Immature natural killer cell (primary cell): ENCODE measurements around the gene LBX2. TPM values are rescaled to one million over a fixed set of nuclear protein-coding genes. Genes with fewer than 3 reads are reported as not detected.
A peak's percentile ranks its signal among the peaks of the same experiment; 100 is the strongest.

Experiments used
- DNase-seq, 3 donors: peaks; one replicate each; pipeline ENCODE4 v3.0.0; 2022; ENCODE audit warnings: mixed read lengths in 1 of 3
- H3K27ac Mint-ChIP-seq, 6 donors: one replicate each; pipeline ENCODE4 v1.8.0; 2020; ENCODE audit warnings: mixed read lengths in 6 of 6, mild to moderate bottlenecking in 5 of 6, inconsistent platforms in 4 of 6, moderate library complexity in 3 of 6
- H3K27me3 Mint-ChIP-seq, 3 donors: one replicate each; pipeline ENCODE4 v1.8.0; 2020 to 2021; ENCODE audit warnings: low read depth in 3 of 3, mild to moderate bottlenecking in 3 of 3, mixed read lengths in 3 of 3, moderate library complexity in 3 of 3, inconsistent platforms in 1 of 3
- H3K36me3 Mint-ChIP-seq, 3 donors: one replicate each; pipeline ENCODE4 v1.8.0; 2020; ENCODE audit warnings: mixed read lengths in 3 of 3, inconsistent platforms in 2 of 3, mild to moderate bottlenecking in 2 of 3
- H3K4me1 Mint-ChIP-seq, 2 donors: one replicate each; pipeline ENCODE4 v1.8.0; 2020; ENCODE audit warnings: inconsistent platforms in 2 of 2, mild to moderate bottlenecking in 2 of 2, mixed read lengths in 2 of 2, moderate library complexity in 1 of 2
- H3K4me3 Mint-ChIP-seq, 5 donors: one replicate each; pipeline ENCODE4 v1.8.0; 2020; ENCODE audit warnings: mild to moderate bottlenecking in 5 of 5, mixed read lengths in 5 of 5, inconsistent platforms in 3 of 5, moderate library complexity in 3 of 5
- H3K9me3 Mint-ChIP-seq, 6 donors: one replicate each; pipeline ENCODE4 v1.8.0; 2020; ENCODE audit warnings: mild to moderate bottlenecking in 6 of 6, mixed read lengths in 6 of 6, inconsistent platforms in 4 of 6, moderate library complexity in 3 of 6
- polyA plus RNA-seq, 3 donors: library from polyadenylated mRNA; unstranded; fragments of 300-500 nt; fragmentation: Illumina TruSeq; gene quantifications; one replicate each; pipeline ENCODE4 v1.2.3, GENCODE V29; 2021

LBX2 gene
- polyA plus RNA-seq, 3 donors from 2014 or later = not detected

DNA sequence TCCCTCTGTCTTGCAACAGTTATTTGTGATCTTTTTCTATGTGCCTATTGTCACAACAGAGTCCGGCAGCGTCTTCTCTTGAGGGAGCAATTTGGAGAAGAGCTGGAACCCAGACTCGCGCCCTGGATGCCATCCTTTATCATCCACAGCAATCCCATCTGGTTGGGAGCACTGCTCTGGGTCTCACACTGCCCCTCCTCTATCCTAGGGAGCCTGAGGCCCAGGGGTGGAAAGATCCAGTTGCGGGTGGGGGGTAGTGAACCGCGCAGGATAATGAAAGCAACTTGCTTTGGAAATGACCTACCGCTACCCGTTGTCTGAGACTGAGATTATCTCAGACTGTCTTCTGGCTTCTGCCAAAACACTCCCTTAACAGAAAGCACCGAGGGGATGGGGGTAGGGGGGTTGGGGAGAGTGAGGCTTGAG is 40.5 kb downstream of the LBX2 start:
- no peak for DNase-seq
- peaks cover 21 to 34% (median 24%) of the 10 kb centered on the region in 3 donors for H3K27me3 Mint-ChIP-seq
- H3K4me1 Mint-ChIP-seq = peaks cover 64 to 69% of the 10 kb centered on the region in 2 donors
- H3K4me3 Mint-ChIP-seq = peak overlapping the region; percentile 89 to 99 (median 94)
- peak overlapping the region; percentile 87 to 100 (median 99) for H3K27ac Mint-ChIP-seq
- peaks cover 0 to 2% (median 0%) of the 10 kb centered on the region in 6 donors for H3K9me3 Mint-ChIP-seq
- no peaks in the 10 kb centered on the region for H3K36me3 Mint-ChIP-seq

GRCh38 chr2:74458132-74458937 is 41.1 kb downstream of the LBX2 start, which contains the start of gene WBP1:
Gene WBP1, plus strand, starts transcription at chr2:74458438. Its CDS starts 165 bp downstream, at chr2:74458603.
- Mint-ChIP-seq H3K9me3 (peaks cover 0 to 2% (median 0%) of the 10 kb centered on the region in 6 donors), H3K4me3 (peak within 1 kb of the TSS; percentile 89 to 99 (median 94)), H3K27ac (peak within 1 kb of the TSS; percentile 87 to 100 (median 99)), H3K36me3 (no peaks in the 10 kb centered on the region), H3K27me3 (peaks cover 21 to 33% (median 24%) of the 10 kb centered on the region in 3 donors), H3K4me1 (peaks cover 62 to 69% of the 10 kb centered on the region in 2 donors)
- DNase-seq = peak; percentile 100

DNA sequence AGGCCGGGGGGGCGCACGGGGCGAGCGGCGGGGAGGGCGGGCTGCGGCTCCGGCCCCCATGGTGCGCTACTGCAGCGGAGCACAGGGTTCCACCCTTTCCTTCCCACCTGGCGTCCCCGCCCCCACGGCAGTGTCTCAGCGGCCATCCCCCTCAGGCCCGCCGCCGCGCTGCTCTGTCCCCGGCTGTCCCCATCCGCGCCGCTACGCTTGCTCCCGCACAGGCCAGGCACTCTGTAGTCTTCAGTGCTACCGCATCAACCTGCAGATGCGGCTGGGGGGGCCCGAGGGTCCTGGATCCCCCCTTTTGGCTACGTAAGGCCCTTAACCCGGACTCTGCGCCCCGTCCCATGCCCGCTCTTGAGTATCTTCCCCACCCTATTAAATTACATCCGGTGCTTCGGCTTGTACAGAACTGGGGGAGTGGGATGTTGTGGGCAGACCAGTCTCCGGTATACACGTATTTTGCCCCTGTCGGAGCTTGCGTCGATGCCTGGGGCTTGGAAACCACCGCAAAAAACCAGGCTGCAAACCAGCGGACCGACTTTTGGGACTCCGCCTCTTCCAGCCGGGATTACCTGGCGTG is 41.8 kb downstream of the LBX2 start:
- peaks cover 23 to 31% (median 24%) of the 10 kb centered on the region in 3 donors for H3K27me3 Mint-ChIP-seq
- peaks cover 63 to 69% of the 10 kb centered on the region in 2 donors for H3K4me1 Mint-ChIP-seq
- H3K4me3 Mint-ChIP-seq = peak overlapping the region; percentile 89 to 99 (median 94)
- peaks cover 0 to 2% (median 0%) of the 10 kb centered on the region in 6 donors for H3K9me3 Mint-ChIP-seq
- peak overlapping the region; percentile 87 to 100 (median 99) for H3K27ac Mint-ChIP-seq
- no peaks in the 10 kb centered on the region for H3K36me3 Mint-ChIP-seq
- peak; percentile 85 to 88 (median 88) for DNase-seq

- Mint-ChIP-seq H3K9me3 (peaks cover 0 to 2% (median 0%) of the 10 kb centered on the region in 6 donors), H3K27me3 (peaks cover 28 to 35% (median 28%) of the 10 kb centered on the region in 3 donors), H3K4me3 (peak overlapping the region; percentile 89 to 99 (median 94)), H3K36me3 (no peaks in the 10 kb centered on the region), H3K4me1 (peaks cover 68 to 74% of the 10 kb centered on the region in 2 donors), H3K27ac (peak overlapping the region; percentile 87 to 100 (median 98))
- no peak for DNase-seq
Measured at GRCh38 chr2:74457129-74457548, 42.3 kb downstream of the LBX2 start.

GRCh38 chr2:74454654-74455511 is 44.5 kb downstream of the LBX2 start, which contains the start of gene INO80B:
Gene INO80B, plus strand, starts transcription at chr2:74455087. Its CDS starts 30 bp downstream, at chr2:74455117.
- peak; percentile 97 to 98 (median 98) for DNase-seq
- Mint-ChIP-seq H3K27ac (peak within 1 kb of the TSS; percentile 87 to 100 (median 98)), H3K4me1 (peaks cover 73 to 78% of the 10 kb centered on the region in 2 donors), H3K9me3 (peaks cover 0 to 2% (median 0%) of the 10 kb centered on the region in 6 donors), H3K27me3 (peaks cover 28 to 37% (median 31%) of the 10 kb centered on the region in 3 donors), H3K36me3 (no peaks in the 10 kb centered on the region), H3K4me3 (peak within 1 kb of the TSS; percentile 89 to 99 (median 94))

DNA sequence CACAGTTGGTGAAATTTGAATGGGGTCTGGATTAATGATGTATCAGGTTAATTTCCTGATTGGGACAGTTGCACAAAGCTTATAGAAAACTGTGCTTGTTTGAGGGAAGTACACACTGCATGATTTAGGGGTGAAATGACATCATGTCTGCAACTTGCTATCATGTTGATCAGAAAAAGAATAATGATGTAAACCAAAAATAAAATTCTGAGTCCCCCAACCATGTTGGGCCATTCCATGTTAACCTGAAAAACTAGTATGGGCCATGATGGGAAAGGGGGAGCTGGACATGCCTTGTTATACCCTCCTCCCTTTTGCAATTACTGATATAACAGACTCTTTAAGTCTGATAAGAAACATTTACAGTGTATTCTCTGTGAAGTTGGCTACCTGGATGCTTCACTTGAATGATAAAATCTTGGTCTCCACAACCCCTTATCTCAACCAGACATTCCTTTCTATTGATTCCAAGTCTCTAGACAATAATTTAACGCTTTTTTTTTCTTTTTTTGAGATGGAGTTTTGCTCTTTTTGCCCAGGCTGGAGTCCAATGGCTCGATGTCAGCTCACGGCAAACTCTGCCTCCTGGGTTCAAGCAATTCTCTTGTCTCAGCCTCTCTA is 48.7 kb downstream of the LBX2 start:
- Mint-ChIP-seq H3K4me1 (peaks cover 37 to 38% of the 10 kb centered on the region in 2 donors), H3K9me3 (peaks cover 0 to 2% (median 0%) of the 10 kb centered on the region in 6 donors), H3K27me3 (peaks cover 14 to 17% (median 15%) of the 10 kb centered on the region in 3 donors), H3K36me3 (no peaks in the 10 kb centered on the region), H3K27ac (peak overlapping the region; percentile 29 to 99 (median 92)), H3K4me3 (peak overlapping the region in 1 of 5 donors; percentile 43)
- no peak for DNase-seq

- Mint-ChIP-seq H3K27ac (peak overlapping the region in 3 of 6 donors; percentile 51 to 83 (median 61)), H3K4me1 (peaks cover 22% of the 10 kb centered on the region in 2 donors), H3K9me3 (no peaks in the 10 kb centered on the region), H3K4me3 (no peak overlapping the region), H3K27me3 (peaks cover 8 to 12% (median 10%) of the 10 kb centered on the region in 3 donors), H3K36me3 (no peaks in the 10 kb centered on the region)
- no peak for DNase-seq
Measured at GRCh38 chr2:74448771-74449170, 50.6 kb downstream of the LBX2 start.

Other genes with a start within 250 kb of the LBX2 start
- gene SLC4A5, start 156.2 kb downstream of the LBX2 start, polyA plus RNA-seq = not detected
- 100 to 1,000 TPM in 1 of 3 donors, 10 to 100 TPM in 2; 38.0 to 106 (median 50.9) TPM for gene DCTN1, start 119.3 kb downstream of the LBX2 start, polyA plus RNA-seq
- 1 to 10 TPM in 2 of 3 donors, not detected in 1; 1.6 TPM for gene C2orf81, start 78.0 kb downstream of the LBX2 start, polyA plus RNA-seq
- gene WDR54, start 77.9 kb downstream of the LBX2 start, polyA plus RNA-seq = 10 to 100 TPM; 38.0 to 94.8 (median 47.7) TPM
- 10 to 100 TPM in 1 of 3 donors, 1 to 10 TPM in 2; 5.8 to 10.8 (median 8.4) TPM for gene RTKN, start 57.7 kb downstream of the LBX2 start, polyA plus RNA-seq
- gene INO80B, start 44.5 kb downstream of the LBX2 start, polyA plus RNA-seq = 10 to 100 TPM in 1 of 3 donors, 1 to 10 TPM in 2; 3.9 to 11.1 (median 9.3) TPM
- 10 to 100 TPM; 45.6 to 56.1 (median 54.0) TPM for gene WBP1, start 41.2 kb downstream of the LBX2 start, polyA plus RNA-seq
- 10 to 100 TPM; 45.1 to 73.5 (median 46.7) TPM for gene MOGS, start 34.2 kb downstream of the LBX2 start, polyA plus RNA-seq
- 100 to 1,000 TPM in 2 of 3 donors, 10 to 100 TPM in 1; 83.8 to 152 (median 119) TPM for gene MRPL53, start 26.9 kb downstream of the LBX2 start, polyA plus RNA-seq
- gene CCDC142, start 16.6 kb downstream of the LBX2 start, polyA plus RNA-seq = 10 to 100 TPM in 1 of 3 donors, 1 to 10 TPM in 2; 4.1 to 16.6 (median 4.4) TPM
- 10 to 100 TPM; 15.9 to 35.1 (median 31.9) TPM for gene TTC31, start 16.5 kb downstream of the LBX2 start, polyA plus RNA-seq
- gene PCGF1, start 8.1 kb upstream of the LBX2 start, polyA plus RNA-seq = 10 to 100 TPM; 18.8 to 22.8 (median 19.5) TPM
- not detected for gene TLX2, start 14.8 kb upstream of the LBX2 start, polyA plus RNA-seq
- gene DQX1, start 26.6 kb upstream of the LBX2 start, polyA plus RNA-seq = not detected
- gene AUP1, start 30.1 kb upstream of the LBX2 start, polyA plus RNA-seq = 100 to 1,000 TPM; 107 to 126 (median 118) TPM
- 10 to 100 TPM; 26.5 to 27.2 (median 27.0) TPM for gene HTRA2, start 30.3 kb upstream of the LBX2 start, polyA plus RNA-seq
- under 1 TPM in 2 of 3 donors, not detected in 1; 0.19 to 0.22 TPM for gene LOXL3, start 54.3 kb upstream of the LBX2 start, polyA plus RNA-seq
- 10 to 100 TPM; 18.4 to 42.7 (median 28.4) TPM for gene DOK1, start 55.1 kb upstream of the LBX2 start, polyA plus RNA-seq
- gene M1AP, start 148.7 kb upstream of the LBX2 start, polyA plus RNA-seq = not detected
- 1 to 10 TPM; 3.7 to 9.5 (median 6.7) TPM for gene SEMA4F, start 154.6 kb upstream of the LBX2 start, polyA plus RNA-seq